H1 (cell line): Measurements from ENCODE around the gene IDUA. TPM values are rescaled to one million over a fixed set of nuclear protein-coding genes. Genes with fewer than 3 reads are reported as not detected.
A peak's percentile ranks its signal among the peaks of the same experiment; 100 is the strongest.

Source experiments
- CTCF ChIA-PET: fragments of 300-600 bp; sonication (Branson Sonifier 250); formaldehyde crosslinking; loops from one replicate; lab custom pipeline; 2021; ENCODE audit not compliant: partially characterized antibody; lab: Charles Lee
- POLR2A ChIA-PET: fragments of 300-600 bp; sonication (Branson Sonifier 250); formaldehyde crosslinking; loops from one replicate; lab custom pipeline; 2021; ENCODE audit warnings: inconsistent platforms; ENCODE audit not compliant: partially characterized antibody; lab: Charles Lee
- DNase-seq, 2 experiments: peaks; one replicate each; pipeline versions ENCODE4 v3.0.0 to v3.0.0-alpha.2; 2010 to 2022; ENCODE audit warnings: low spot score in 2 of 2, low read depth in 1 of 2, mixed read lengths in 1 of 2
- FAIRE-seq: peaks from 2 replicates; lab custom pipeline; 2011; peaks lifted over from hg19 to GRCh38; lab: Jason Lieb, UNC
- H2AFZ ChIP-seq: 2 replicates; pipeline ENCODE4 v1.8.1; 2012; ENCODE audit warnings: low read length, inconsistent platforms
- H2AK5ac ChIP-seq: 2 replicates; pipeline ENCODE4 v1.6.1; 2013; ENCODE audit warnings: low read depth, low read length
- H2BK120ac ChIP-seq: replicated peaks from 2 replicates; pipeline ENCODE3; 2013; ENCODE audit warnings: low read depth, low read length, inconsistent platforms
- H2BK12ac ChIP-seq: 2 replicates; pipeline ENCODE4 v1.6.1; 2013; ENCODE audit warnings: low read depth, low read length
- H2BK15ac ChIP-seq: 2 replicates; pipeline ENCODE4 v1.6.1; 2013; ENCODE audit warnings: low read length
- H2BK20ac ChIP-seq: 2 replicates; pipeline ENCODE4 v1.6.1; 2013; ENCODE audit warnings: low read length
- H2BK5ac ChIP-seq: 2 replicates; pipeline ENCODE4 v1.6.1; 2013; ENCODE audit warnings: low read depth, low read length
- H3K14ac ChIP-seq: 2 replicates; pipeline ENCODE4 v1.6.1; 2013; ENCODE audit warnings: inconsistent platforms; ENCODE audit not compliant: insufficient read length
- H3K18ac ChIP-seq: 2 replicates; pipeline ENCODE4 v1.6.1; 2013; ENCODE audit warnings: low read length; ENCODE audit errors: extremely low read depth
- H3K23ac ChIP-seq: 2 replicates; pipeline ENCODE4 v1.6.1; 2013; ENCODE audit warnings: inconsistent platforms; ENCODE audit not compliant: insufficient read length
- H3K23me2 ChIP-seq: 2 replicates; pipeline ENCODE4 v1.6.1; 2013; ENCODE audit warnings: low read depth, low read length
- H3K27ac ChIP-seq: 2 replicates; pipeline ENCODE4 v1.6.1; 2011; ENCODE audit warnings: low read depth, low read length, inconsistent platforms
- H3K27me3 ChIP-seq, 4 experiments: replicated peaks in 1 of 4; 1 replicate in 1 of 4; 2 replicates in 3 of 4; pipeline versions ENCODE4 v1.6.1 to v1.8.1; 2011 to 2013; ENCODE audit warnings: low read length in 3 of 4, mild to moderate bottlenecking in 3 of 4, inconsistent platforms in 2 of 4, mixed read lengths in 2 of 4, moderate library complexity in 1 of 4; ENCODE audit not compliant: control insufficient read depth in 3 of 4, insufficient read depth in 3 of 4; ENCODE audit errors: extremely low read depth in 1 of 4
- H3K36me3 ChIP-seq, 4 experiments: 2 replicates each; pipeline versions ENCODE4 v1.6.1 to v1.8.1; 2011 to 2013; ENCODE audit warnings: mild to moderate bottlenecking in 4 of 4, low read length in 3 of 4, moderate library complexity in 2 of 4, control low read depth in 1 of 4, inconsistent platforms in 1 of 4; ENCODE audit not compliant: insufficient read depth in 4 of 4, control insufficient read depth in 2 of 4
- H3K4ac ChIP-seq: replicated peaks from 2 replicates; pipeline ENCODE3; 2013; ENCODE audit warnings: low read length, low read depth, mixed read lengths, inconsistent platforms; ENCODE audit not compliant: insufficient read length
- H3K4me1 ChIP-seq, 4 experiments: replicated peaks in 1 of 4; 1 replicate in 1 of 4; 2 replicates in 3 of 4; pipeline versions ENCODE4 v1.6.1 to v1.8.1; 2011 to 2013; ENCODE audit warnings: low read length in 3 of 4, inconsistent platforms in 2 of 4, mixed read lengths in 1 of 4; ENCODE audit not compliant: insufficient read depth in 4 of 4, control insufficient read depth in 3 of 4
- H3K4me2 ChIP-seq, 2 experiments: 2 replicates each; pipeline versions ENCODE4 v1.6.1 to v1.8.1; 2011 to 2013; ENCODE audit warnings: low read depth in 2 of 2, low read length in 2 of 2, control low read depth in 1 of 2, inconsistent platforms in 1 of 2, mild to moderate bottlenecking in 1 of 2; ENCODE audit not compliant: insufficient read depth in 1 of 2
- H3K4me3 ChIP-seq, 4 experiments: fragments of 200-600, 300-600 bp in 1 of 4; sonication (generic), shearing (Covaris generic), sonication (Bioruptor Twin) in 1 of 4; 2 replicates each; pipeline versions ENCODE4 v1.5.1 to v1.8.1; 2011 to 2016; ENCODE audit warnings: low read length in 4 of 4, low read depth in 3 of 4, control low read depth in 2 of 4, inconsistent platforms in 2 of 4, mild to moderate bottlenecking in 2 of 4, mixed read lengths in 1 of 4, moderate library complexity in 1 of 4; ENCODE audit not compliant: insufficient read depth in 2 of 4; ENCODE audit errors: extremely low read depth in 1 of 4
- H3K56ac ChIP-seq: replicated peaks from 2 replicates; pipeline ENCODE3; 2013; ENCODE audit warnings: low read depth, mild to moderate bottlenecking, mixed read lengths, low read length, inconsistent platforms; ENCODE audit not compliant: insufficient read length
- H3K79me1 ChIP-seq: 2 replicates; pipeline ENCODE4 v1.6.1; 2013; ENCODE audit warnings: low read depth, low read length, control low read depth
- H3K79me2 ChIP-seq, 2 experiments: 2 replicates each; pipeline versions ENCODE4 v1.6.1 to v1.8.1; 2012 to 2013; ENCODE audit warnings: low read length in 2 of 2, mild to moderate bottlenecking in 2 of 2, inconsistent platforms in 1 of 2; ENCODE audit not compliant: insufficient read depth in 2 of 2, control insufficient read depth in 1 of 2
- H3K9ac ChIP-seq, 4 experiments: replicated peaks in 1 of 4; 1 replicate in 1 of 4; 2 replicates in 3 of 4; pipeline versions ENCODE4 v1.6.1 to v1.8.1; 2011 to 2013; ENCODE audit warnings: low read depth in 3 of 4, low read length in 3 of 4, control low read depth in 2 of 4, mild to moderate bottlenecking in 2 of 4, moderate library complexity in 2 of 4, inconsistent platforms in 1 of 4; ENCODE audit errors: extremely low read depth in 1 of 4
- H3K9me3 ChIP-seq, 2 experiments: 2 replicates each; pipeline versions ENCODE4 v1.6.1 to v1.8.1; 2012 to 2013; ENCODE audit warnings: mild to moderate bottlenecking in 2 of 2, moderate library complexity in 2 of 2, control low read depth in 1 of 2, inconsistent platforms in 1 of 2, low read depth in 1 of 2, low read length in 1 of 2, mixed read lengths in 1 of 2; ENCODE audit not compliant: insufficient read depth in 2 of 2
- H4K20me1 ChIP-seq, 2 experiments: replicated peaks in 1 of 2; 2 replicates each; pipeline versions ENCODE3 to v1.8.1; 2011 to 2013; ENCODE audit warnings: inconsistent platforms in 2 of 2, low read length in 2 of 2, mild to moderate bottlenecking in 1 of 2; ENCODE audit not compliant: insufficient read depth in 2 of 2, control insufficient read depth in 1 of 2
- H4K5ac ChIP-seq: 2 replicates; pipeline ENCODE4 v1.6.1; 2013; ENCODE audit warnings: low read length, low read depth, mixed read lengths, inconsistent platforms; ENCODE audit not compliant: insufficient read length
- H4K8ac ChIP-seq: 2 replicates; pipeline ENCODE4 v1.8.0; 2013; ENCODE audit warnings: mild to moderate bottlenecking, moderate library complexity, low read length, inconsistent platforms; ENCODE audit not compliant: insufficient read depth; ENCODE audit errors: extremely low read depth
- H4K91ac ChIP-seq: replicated peaks from 2 replicates; pipeline ENCODE3; 2013; ENCODE audit warnings: low read length, mixed read lengths, inconsistent platforms; ENCODE audit not compliant: insufficient read length
- BACH1 ChIP-seq: IDR thresholded peaks from 2 replicates; pipeline ENCODE4 v1.6.1; 2012; ENCODE audit warnings: low read length, improper control_type of control experiment
- CHD1 ChIP-seq: IDR thresholded peaks from 2 replicates; pipeline ENCODE4 v1.6.1; 2012; ENCODE audit warnings: low read depth, low read length, improper control_type of control experiment
- CTCF ChIP-seq, 3 experiments: IDR thresholded peaks; 1 replicate in 2 of 3; 2 replicates in 1 of 3; pipeline versions ENCODE4 v1.5.1 to v1.6.1; 2011; ENCODE audit warnings: low read length in 3 of 3, mild to moderate bottlenecking in 3 of 3, inconsistent platforms in 2 of 3, low read depth in 1 of 3, moderate library complexity in 1 of 3; ENCODE audit not compliant: insufficient read depth in 1 of 3; ENCODE audit errors: control extremely low read depth in 1 of 3
- NRF1 ChIP-seq: IDR thresholded peaks from 2 replicates; pipeline ENCODE4 v1.6.1; 2011; ENCODE audit warnings: mild to moderate bottlenecking, low read depth, low read length, improper control_type of control experiment
- WGBS, 2 experiments: shearing (Covaris generic) in 1 of 2; methylation state at CpG; one replicate each; pipeline versions ENCODE4 v1.1.6 to v1.1.7; 2013 to 2015; ENCODE audit warnings: low lambda C conversion rate in 2 of 2, mixed read lengths in 2 of 2, inconsistent platforms in 1 of 2, low coverage in 1 of 2, missing lambda C conversion rate in 1 of 2; ENCODE audit not compliant: insufficient replicate concordance in 2 of 2, insufficient coverage in 1 of 2, insufficient read length in 1 of 2; ENCODE audit errors: extremely low coverage in 1 of 2, missing lambda C conversion rate in 1 of 2; 5-methylcytosine and 5-hydroxymethylcytosine counted together
- polyA plus RNA-seq, 7 experiments: library from polyadenylated mRNA; depleted of rRNA in 3 of 7; stranded (reverse) in 5 of 7; unstranded in 2 of 7; fragments of >200 nt in 5 of 7; fragments of 200-250 nt in 2 of 7; gene quantifications; 1 replicate in 5 of 7; 2 replicates in 1 of 7; 4 replicates in 1 of 7; pipeline versions ENCODE4 v1.2.1 to v1.2.3, GENCODE V29; 2011 to 2013; ENCODE audit warnings: missing spikeins in 2 of 7, mixed read lengths in 2 of 7
- total RNA-seq: library from RNA; stranded (reverse); fragmentation: NEBNext Ultra II Directional; extraction: Animal tissue kit (Norgen Biotek cat#: 25700); gene quantifications from 2 replicates; pipeline ENCODE4 v1.2.1, GENCODE V29; 2021
- TF ChIP-seq, protein P1 (sequence below): IDR thresholded peaks from 2 replicates; pipeline ENCODE4 v1.6.1; 2012; ENCODE audit warnings: low read length, inconsistent platforms

Gene IDUA
- total and polyA plus RNA-seq, 2 of the 8 experiments (the other 6 are each of a cell fraction or from before 2014, with no cell fraction given): 2.8 to 4.8 TPM

GRCh38 chr4:982291-982690, 4.6 kb upstream of the IDUA start:
- H2BK15ac ChIP-seq: no peak overlapping the region
- FAIRE-seq (no peak), DNase-seq (no peak)
- peaks cover 5% of the 10 kb centered on the region; the same call in 1 of the 2 replicates for H3K23me2 ChIP-seq
- H3K27me3 ChIP-seq: peaks cover 0 to 18% (median 12%) of the 10 kb centered on the region in 4 experiments; a peak in 6 of 7 replicates
- no peak overlapping the region for H3K56ac ChIP-seq
- no peak overlapping the region for H3K23ac ChIP-seq
- 83% methylated on average over 17 of the region's 17 CpGs; no CpG with 5 or more reads in 1 of the 2 experiments for WGBS, 2 experiments
- H3K27ac ChIP-seq: no peak overlapping the region
- no peaks in the 10 kb centered on the region for H3K9me3 ChIP-seq
- no peak overlapping the region for H4K5ac ChIP-seq
- no peak overlapping the region for H2AFZ ChIP-seq
- H2BK12ac ChIP-seq: no peak overlapping the region
- ChIA-PET CTCF (no interaction called here), POLR2A (no interaction called here)
- no peak overlapping the region for H3K4me2 ChIP-seq
- no peaks in the 10 kb centered on the region for H4K20me1 ChIP-seq
- no peak overlapping the region for H3K9ac ChIP-seq
- no peak overlapping the region for H4K91ac ChIP-seq
- no peak overlapping the region for H4K8ac ChIP-seq
- no peak for TF ChIP-seq CHD1
- no peak for TF ChIP-seq BACH1
- no peak for TF ChIP-seq CTCF (IDR thresholded peaks at IDR 0.05; ENCODE audit: control extremely low read depth in 1 of 3, insufficient read depth in 1 of 3, low read depth in 1 of 3, low read length in 3 of 3)
- TF ChIP-seq, protein P1, sequence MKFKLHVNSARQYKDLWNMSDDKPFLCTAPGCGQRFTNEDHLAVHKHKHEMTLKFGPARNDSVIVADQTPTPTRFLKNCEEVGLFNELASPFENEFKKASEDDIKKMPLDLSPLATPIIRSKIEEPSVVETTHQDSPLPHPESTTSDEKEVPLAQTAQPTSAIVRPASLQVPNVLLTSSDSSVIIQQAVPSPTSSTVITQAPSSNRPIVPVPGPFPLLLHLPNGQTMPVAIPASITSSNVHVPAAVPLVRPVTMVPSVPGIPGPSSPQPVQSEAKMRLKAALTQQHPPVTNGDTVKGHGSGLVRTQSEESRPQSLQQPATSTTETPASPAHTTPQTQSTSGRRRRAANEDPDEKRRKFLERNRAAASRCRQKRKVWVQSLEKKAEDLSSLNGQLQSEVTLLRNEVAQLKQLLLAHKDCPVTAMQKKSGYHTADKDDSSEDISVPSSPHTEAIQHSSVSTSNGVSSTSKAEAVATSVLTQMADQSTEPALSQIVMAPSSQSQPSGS: no peak
- TF ChIP-seq NRF1: no peak
- H3K18ac ChIP-seq: peak overlapping the region; percentile 32; the same call in 1 of the 2 replicates
- H3K4me1 ChIP-seq: peaks cover 0 to 6% (median 3%) of the 10 kb centered on the region in 4 experiments; a peak in 4 of 7 replicates
- no peak overlapping the region for H2BK120ac ChIP-seq
- H3K4ac ChIP-seq: no peak overlapping the region
- H2BK5ac ChIP-seq: no peak overlapping the region
- no peak overlapping the region for H2BK20ac ChIP-seq
- H3K14ac ChIP-seq: no peak overlapping the region
- H3K79me1 ChIP-seq: no peaks in the 10 kb centered on the region
- H3K4me3 ChIP-seq: no peak overlapping the region
- H3K36me3 ChIP-seq: no peaks in the 10 kb centered on the region
- no peak overlapping the region for H2AK5ac ChIP-seq
- no peaks in the 10 kb centered on the region for H3K79me2 ChIP-seq
